ENCODE results near the gene FIGN.

FIGN gene

DNA sequence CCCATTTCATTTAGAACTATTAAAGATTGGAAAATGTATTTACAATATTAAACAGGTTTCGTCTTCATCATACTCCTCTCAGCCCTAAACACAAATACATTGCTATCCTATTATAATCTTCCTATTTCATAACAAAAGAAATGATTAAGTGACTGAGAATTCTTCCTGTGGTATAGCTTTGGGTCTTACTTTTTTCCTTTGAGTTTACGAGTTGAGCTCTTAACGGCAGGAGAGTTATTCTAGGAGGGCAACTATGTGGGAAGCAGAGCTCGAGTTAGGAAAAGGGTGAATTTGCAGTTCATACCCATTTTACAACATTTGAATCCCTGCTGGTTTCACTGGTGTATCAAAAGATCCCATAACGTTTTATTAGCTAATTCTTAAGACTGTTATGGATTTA, 105.0 kb downstream of the FIGN start:
- no peak for DNase-seq
- no peak overlapping the region for H3K4me3 ChIP-seq (ENCODE audit: insufficient read depth, low read depth, low read length, poor library complexity, severe bottlenecking)
- no peaks in the 10 kb centered on the region for H3K27me3 ChIP-seq (replicated peaks; ENCODE audit: control insufficient read depth, insufficient read depth, low read length, poor library complexity, severe bottlenecking)
- no peak overlapping the region for H3K27ac ChIP-seq (ENCODE audit: insufficient read depth, low read length, poor library complexity, severe bottlenecking)
- H3K9me3 ChIP-seq (ENCODE audit: control insufficient read depth, low read length), result no peaks in the 10 kb centered on the region
- H3K4me1 ChIP-seq (ENCODE audit: control insufficient read depth, insufficient read depth, low read length, poor library complexity, severe bottlenecking), result no peaks in the 10 kb centered on the region
- no peaks in the 10 kb centered on the region for H3K36me3 ChIP-seq (ENCODE audit: control insufficient read depth, insufficient read depth, low read length)

DNA sequence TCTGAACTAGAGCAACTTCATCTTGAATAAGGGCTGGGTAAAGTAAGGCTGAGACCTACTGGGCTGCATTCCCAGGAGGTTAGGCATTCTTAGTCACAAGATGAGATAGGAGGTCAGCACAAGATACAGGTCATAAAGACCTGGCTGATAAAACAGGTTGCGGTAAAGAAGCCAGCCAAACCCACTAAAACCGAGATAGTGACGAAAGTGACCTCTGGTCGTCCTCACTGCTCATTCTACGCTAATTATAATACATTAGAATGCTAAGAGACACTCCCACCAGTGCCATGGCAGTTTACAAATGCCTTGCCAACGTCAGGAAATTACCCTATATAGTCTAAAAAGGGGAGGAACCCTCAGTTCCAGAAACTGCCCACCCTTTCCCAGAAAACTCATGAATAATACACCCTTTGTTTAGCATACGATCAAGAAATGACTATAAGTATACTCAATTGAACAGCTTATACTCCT, 109.1 kb downstream of the FIGN start:
- Histone ChIP-seq H3K36me3 (ENCODE audit: control insufficient read depth, insufficient read depth, low read length) (no peaks in the 10 kb centered on the region), H3K27me3 (replicated peaks; ENCODE audit: control insufficient read depth, insufficient read depth, low read length, poor library complexity, severe bottlenecking) (no peaks in the 10 kb centered on the region), H3K27ac (ENCODE audit: insufficient read depth, low read length, poor library complexity, severe bottlenecking) (no peak overlapping the region), H3K9me3 (ENCODE audit: control insufficient read depth, low read length) (no peaks in the 10 kb centered on the region), H3K4me1 (ENCODE audit: control insufficient read depth, insufficient read depth, low read length, poor library complexity, severe bottlenecking) (no peaks in the 10 kb centered on the region), H3K4me3 (ENCODE audit: insufficient read depth, low read depth, low read length, poor library complexity, severe bottlenecking) (no peak overlapping the region)
- no peak for DNase-seq

DNA sequence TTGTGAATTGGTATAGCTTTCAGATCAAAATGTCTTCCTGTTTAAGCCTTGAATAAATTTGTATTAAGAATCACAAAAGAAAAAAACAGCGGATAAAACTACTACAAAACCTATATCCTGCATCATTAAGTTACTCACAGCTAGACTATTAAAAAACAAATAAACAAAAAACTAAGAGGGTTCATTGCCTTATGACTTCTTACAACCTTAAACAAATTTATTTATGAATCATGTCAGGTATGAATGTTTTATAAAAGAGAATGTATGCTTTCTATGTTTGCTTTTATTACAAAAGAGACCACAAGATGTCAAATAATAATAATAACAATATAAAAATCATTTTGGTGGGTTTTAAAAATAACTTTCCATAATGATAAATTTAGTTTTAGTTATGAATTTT, 109.6 kb downstream of the FIGN start:
- Histone ChIP-seq H3K36me3 (ENCODE audit: control insufficient read depth, insufficient read depth, low read length) (no peaks in the 10 kb centered on the region), H3K9me3 (ENCODE audit: control insufficient read depth, low read length) (no peaks in the 10 kb centered on the region), H3K27ac (ENCODE audit: insufficient read depth, low read length, poor library complexity, severe bottlenecking) (no peak overlapping the region), H3K27me3 (replicated peaks; ENCODE audit: control insufficient read depth, insufficient read depth, low read length, poor library complexity, severe bottlenecking) (no peaks in the 10 kb centered on the region), H3K4me3 (ENCODE audit: insufficient read depth, low read depth, low read length, poor library complexity, severe bottlenecking) (no peak overlapping the region), H3K4me1 (ENCODE audit: control insufficient read depth, insufficient read depth, low read length, poor library complexity, severe bottlenecking) (no peaks in the 10 kb centered on the region)
- no peak for DNase-seq

DNA sequence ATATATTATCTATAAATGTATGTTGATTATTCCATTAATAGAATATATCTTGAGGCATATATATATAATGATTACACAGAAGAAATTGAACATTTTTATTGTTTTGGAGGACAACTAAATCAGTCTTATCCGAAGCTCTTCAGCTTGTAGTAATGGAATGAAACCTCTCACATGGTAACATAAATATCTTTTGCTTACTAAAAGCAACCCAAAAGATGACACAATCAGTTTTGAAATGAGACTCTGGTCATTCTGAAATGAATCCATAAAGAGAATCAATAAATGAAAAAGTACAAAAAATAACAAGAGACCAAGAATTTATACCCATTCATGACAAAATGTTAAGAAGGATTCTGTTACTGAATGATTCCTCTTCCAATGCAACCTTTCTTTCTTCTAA, 110.2 kb downstream of the FIGN start:
- DNase-seq, result no peak
- no peaks in the 10 kb centered on the region for H3K9me3 ChIP-seq (ENCODE audit: control insufficient read depth, low read length)
- H3K27me3 ChIP-seq (replicated peaks; ENCODE audit: control insufficient read depth, insufficient read depth, low read length, poor library complexity, severe bottlenecking), result no peaks in the 10 kb centered on the region
- no peak overlapping the region for H3K4me3 ChIP-seq (ENCODE audit: insufficient read depth, low read depth, low read length, poor library complexity, severe bottlenecking)
- H3K4me1 ChIP-seq (ENCODE audit: control insufficient read depth, insufficient read depth, low read length, poor library complexity, severe bottlenecking), result no peaks in the 10 kb centered on the region
- no peaks in the 10 kb centered on the region for H3K36me3 ChIP-seq (ENCODE audit: control insufficient read depth, insufficient read depth, low read length)
- no peak overlapping the region for H3K27ac ChIP-seq (ENCODE audit: insufficient read depth, low read length, poor library complexity, severe bottlenecking)

DNA sequence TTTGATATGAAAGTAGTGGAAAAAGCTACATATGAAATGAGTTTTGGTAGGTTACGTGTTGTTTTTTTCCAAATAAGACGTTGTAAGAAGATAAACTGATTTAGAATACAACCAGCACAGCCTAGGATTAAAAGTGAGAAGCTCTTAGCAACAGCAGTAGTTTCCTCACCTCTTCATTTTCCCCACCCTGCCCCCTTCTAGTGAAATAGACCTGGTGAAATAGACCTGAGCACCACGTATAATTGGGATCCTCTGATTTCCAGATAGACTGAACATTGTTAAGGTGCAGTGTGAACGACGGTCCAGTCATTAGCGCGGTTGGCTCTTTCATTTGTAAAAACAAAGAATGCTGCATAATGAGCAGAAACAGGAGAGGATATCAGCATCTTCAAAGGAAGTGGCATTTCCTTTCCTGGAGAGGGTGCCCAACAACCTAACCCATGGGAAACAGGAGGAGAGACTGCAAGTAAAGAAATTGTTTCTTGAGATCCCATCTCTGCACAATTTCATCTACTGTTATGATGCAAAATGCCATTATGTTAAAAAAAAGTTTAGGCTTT, 114.3 kb downstream of the FIGN start:
- no peaks in the 10 kb centered on the region for H3K27me3 ChIP-seq (replicated peaks; ENCODE audit: control insufficient read depth, insufficient read depth, low read length, poor library complexity, severe bottlenecking)
- H3K4me1 ChIP-seq (ENCODE audit: control insufficient read depth, insufficient read depth, low read length, poor library complexity, severe bottlenecking), result no peaks in the 10 kb centered on the region
- H3K36me3 ChIP-seq (ENCODE audit: control insufficient read depth, insufficient read depth, low read length), result no peaks in the 10 kb centered on the region
- no peaks in the 10 kb centered on the region for H3K9me3 ChIP-seq (ENCODE audit: control insufficient read depth, low read length)
- no peak overlapping the region for H3K4me3 ChIP-seq (ENCODE audit: insufficient read depth, low read depth, low read length, poor library complexity, severe bottlenecking)
- DNase-seq, result no peak
- H3K27ac ChIP-seq (ENCODE audit: insufficient read depth, low read length, poor library complexity, severe bottlenecking), result no peak overlapping the region

DNA sequence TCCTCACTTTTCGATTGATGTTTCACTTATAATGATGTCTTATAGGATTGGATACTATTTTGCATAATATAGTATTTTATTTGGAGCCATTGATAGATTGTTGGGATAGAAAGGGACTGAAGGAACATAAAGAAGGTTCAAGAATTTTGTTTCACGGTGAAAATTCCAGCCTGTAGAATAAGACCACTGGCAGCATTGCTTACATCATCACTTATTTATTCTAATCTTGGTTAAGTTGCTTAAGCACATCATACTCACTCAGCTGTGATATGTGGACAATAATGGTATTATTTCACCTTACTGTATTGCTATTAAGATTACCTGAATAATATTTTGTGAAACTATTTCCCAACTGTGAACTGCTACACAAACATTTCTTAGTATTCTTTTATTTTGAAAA, 118.3 kb downstream of the FIGN start:
- H3K27ac ChIP-seq (ENCODE audit: insufficient read depth, low read length, poor library complexity, severe bottlenecking), result no peak overlapping the region
- no peak overlapping the region for H3K4me3 ChIP-seq (ENCODE audit: insufficient read depth, low read depth, low read length, poor library complexity, severe bottlenecking)
- no peaks in the 10 kb centered on the region for H3K27me3 ChIP-seq (replicated peaks; ENCODE audit: control insufficient read depth, insufficient read depth, low read length, poor library complexity, severe bottlenecking)
- no peaks in the 10 kb centered on the region for H3K9me3 ChIP-seq (ENCODE audit: control insufficient read depth, low read length)
- no peaks in the 10 kb centered on the region for H3K4me1 ChIP-seq (ENCODE audit: control insufficient read depth, insufficient read depth, low read length, poor library complexity, severe bottlenecking)
- H3K36me3 ChIP-seq (ENCODE audit: control insufficient read depth, insufficient read depth, low read length), result no peaks in the 10 kb centered on the region
- DNase-seq, result no peak

DNA sequence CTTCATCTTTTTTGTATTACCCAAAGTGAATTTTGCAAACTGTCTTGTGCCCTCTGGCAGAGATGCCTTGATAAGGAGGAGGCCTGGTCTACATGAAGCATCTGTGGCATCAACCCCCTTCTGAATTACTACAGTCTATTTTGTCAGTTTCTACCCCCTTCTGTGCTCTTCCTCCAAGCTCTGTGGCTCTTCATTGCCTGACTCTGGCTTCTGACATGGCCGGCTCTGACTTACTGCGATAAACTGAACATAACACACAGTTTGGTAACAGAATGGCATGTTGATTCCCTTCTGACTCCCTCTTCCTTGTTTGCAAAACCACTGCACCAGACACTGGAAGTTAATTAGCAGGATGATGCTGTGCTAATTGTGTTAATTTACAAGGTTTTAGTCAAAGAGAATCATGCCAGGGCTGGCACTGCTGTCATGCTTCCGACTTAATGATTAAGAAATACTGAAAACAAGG, 122.5 kb downstream of the FIGN start:
- no peak for DNase-seq
- H3K27me3 ChIP-seq (replicated peaks; ENCODE audit: control insufficient read depth, insufficient read depth, low read length, poor library complexity, severe bottlenecking), result no peaks in the 10 kb centered on the region

DNA sequence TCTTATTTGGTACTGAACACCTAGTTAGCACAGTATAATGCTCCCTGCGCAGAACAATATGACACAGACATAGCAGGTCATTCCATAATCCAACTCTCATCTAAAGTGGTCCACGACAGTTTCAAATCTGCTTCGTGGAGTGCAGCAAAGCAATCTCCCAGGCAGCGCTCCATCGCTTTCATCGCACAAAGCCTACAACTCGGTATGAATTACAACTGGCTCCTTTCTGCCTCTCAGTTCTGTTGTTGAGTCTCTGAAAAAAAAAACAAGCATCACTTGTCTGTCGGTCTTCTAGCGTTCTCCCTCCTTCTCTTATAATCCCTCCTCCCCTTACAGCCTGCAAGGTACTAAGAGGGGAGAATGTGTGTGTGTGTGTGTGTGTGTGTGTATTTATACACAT, 123.5 kb downstream of the FIGN start:
- Histone ChIP-seq H3K27ac (ENCODE audit: insufficient read depth, low read length, poor library complexity, severe bottlenecking) (no peak overlapping the region), H3K4me1 (ENCODE audit: control insufficient read depth, insufficient read depth, low read length, poor library complexity, severe bottlenecking) (no peaks in the 10 kb centered on the region), H3K9me3 (ENCODE audit: control insufficient read depth, low read length) (no peaks in the 10 kb centered on the region), H3K36me3 (ENCODE audit: control insufficient read depth, insufficient read depth, low read length) (no peaks in the 10 kb centered on the region), H3K4me3 (ENCODE audit: insufficient read depth, low read depth, low read length, poor library complexity, severe bottlenecking) (no peak overlapping the region), H3K27me3 (replicated peaks; ENCODE audit: control insufficient read depth, insufficient read depth, low read length, poor library complexity, severe bottlenecking) (no peaks in the 10 kb centered on the region)
- DNase-seq, result no peak

More for the DNA sequence above, 122.5 kb downstream of the FIGN start:
- no peaks in the 10 kb centered on the region for H3K36me3 ChIP-seq (ENCODE audit: control insufficient read depth, insufficient read depth, low read length)
- H3K27ac ChIP-seq (ENCODE audit: insufficient read depth, low read length, poor library complexity, severe bottlenecking), result no peak overlapping the region
- no peaks in the 10 kb centered on the region for H3K4me1 ChIP-seq (ENCODE audit: control insufficient read depth, insufficient read depth, low read length, poor library complexity, severe bottlenecking)
- H3K4me3 ChIP-seq (ENCODE audit: insufficient read depth, low read depth, low read length, poor library complexity, severe bottlenecking), result no peak overlapping the region
- H3K9me3 ChIP-seq (ENCODE audit: control insufficient read depth, low read length), result no peaks in the 10 kb centered on the region

DNA sequence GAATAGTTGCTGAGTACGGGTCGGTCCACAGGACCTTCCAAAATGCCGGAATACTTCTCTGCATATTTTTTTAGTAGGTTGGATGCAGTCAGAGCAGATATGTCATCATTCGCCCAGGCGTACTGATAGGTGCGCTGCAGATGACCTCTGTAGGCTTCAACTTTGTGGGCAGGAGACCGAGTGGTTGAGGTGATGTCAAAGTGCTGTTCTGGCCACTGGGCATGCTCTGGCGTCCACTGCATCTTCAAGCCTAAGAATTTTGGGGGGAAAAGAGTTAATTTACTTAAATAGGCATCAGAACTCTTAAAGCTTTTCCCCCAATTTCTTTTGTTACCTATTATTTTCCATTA, 124.3 kb downstream of the FIGN start:
- H3K27me3 ChIP-seq (replicated peaks; ENCODE audit: control insufficient read depth, insufficient read depth, low read length, poor library complexity, severe bottlenecking), result no peaks in the 10 kb centered on the region
- H3K36me3 ChIP-seq (ENCODE audit: control insufficient read depth, insufficient read depth, low read length), result no peaks in the 10 kb centered on the region
- no peak for DNase-seq
- no peaks in the 10 kb centered on the region for H3K9me3 ChIP-seq (ENCODE audit: control insufficient read depth, low read length)
- no peak overlapping the region for H3K27ac ChIP-seq (ENCODE audit: insufficient read depth, low read length, poor library complexity, severe bottlenecking)
- no peaks in the 10 kb centered on the region for H3K4me1 ChIP-seq (ENCODE audit: control insufficient read depth, insufficient read depth, low read length, poor library complexity, severe bottlenecking)
- H3K4me3 ChIP-seq (ENCODE audit: insufficient read depth, low read depth, low read length, poor library complexity, severe bottlenecking), result no peak overlapping the region

DNA sequence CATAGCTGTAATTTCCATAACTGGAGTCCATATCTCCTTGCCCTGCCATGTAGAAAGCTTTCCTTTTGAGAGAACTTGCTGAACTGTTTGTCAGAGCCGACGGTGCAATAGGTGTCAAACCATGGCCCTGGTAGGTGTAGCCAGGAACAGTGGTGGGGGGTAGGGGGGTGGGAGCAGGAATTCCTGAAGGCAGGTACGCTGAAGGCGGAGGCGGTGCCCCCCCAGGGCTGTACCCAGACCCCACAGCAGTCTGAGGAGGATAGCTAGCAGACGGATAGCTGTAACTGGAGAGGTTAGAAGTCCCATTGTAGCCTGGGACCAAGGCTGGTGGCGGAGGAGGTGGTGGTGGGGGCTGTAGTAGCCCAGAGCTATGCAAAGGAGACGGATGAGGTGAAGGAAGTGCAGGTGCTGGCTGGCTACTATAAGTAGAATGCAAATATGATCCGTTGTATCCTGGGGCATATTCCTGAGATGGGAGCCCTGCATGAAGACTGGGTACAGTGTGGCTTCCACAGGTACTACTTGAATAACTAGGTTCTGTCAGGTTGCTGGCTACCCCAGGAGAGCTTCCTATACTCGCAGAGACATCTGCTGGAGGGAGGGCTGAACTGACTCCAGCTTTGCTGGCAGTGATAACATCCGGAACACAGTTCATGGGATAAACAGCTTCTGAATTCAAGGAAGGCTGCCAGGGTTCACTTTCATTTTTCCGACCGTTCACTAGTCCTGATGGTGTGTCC, 124.8 kb downstream of the FIGN start:
- DNase-seq, result no peak
- H3K9me3 ChIP-seq (ENCODE audit: control insufficient read depth, low read length), result no peaks in the 10 kb centered on the region
- no peak overlapping the region for H3K4me3 ChIP-seq (ENCODE audit: insufficient read depth, low read depth, low read length, poor library complexity, severe bottlenecking)
- no peak overlapping the region for H3K27ac ChIP-seq (ENCODE audit: insufficient read depth, low read length, poor library complexity, severe bottlenecking)
- no peaks in the 10 kb centered on the region for H3K36me3 ChIP-seq (ENCODE audit: control insufficient read depth, insufficient read depth, low read length)
- no peaks in the 10 kb centered on the region for H3K4me1 ChIP-seq (ENCODE audit: control insufficient read depth, insufficient read depth, low read length, poor library complexity, severe bottlenecking)
- H3K27me3 ChIP-seq (replicated peaks; ENCODE audit: control insufficient read depth, insufficient read depth, low read length, poor library complexity, severe bottlenecking), result no peaks in the 10 kb centered on the region
